Measurements from ENCODE around the gene PBX1. TPM values are rescaled to one million over a fixed set of nuclear protein-coding genes. Genes with fewer than 3 reads are reported as not detected.

Gene PBX1
- total RNA-seq, 6 experiments from 2014 or later = 3.1 to 7.9 (median 6.9) TPM

DNA sequence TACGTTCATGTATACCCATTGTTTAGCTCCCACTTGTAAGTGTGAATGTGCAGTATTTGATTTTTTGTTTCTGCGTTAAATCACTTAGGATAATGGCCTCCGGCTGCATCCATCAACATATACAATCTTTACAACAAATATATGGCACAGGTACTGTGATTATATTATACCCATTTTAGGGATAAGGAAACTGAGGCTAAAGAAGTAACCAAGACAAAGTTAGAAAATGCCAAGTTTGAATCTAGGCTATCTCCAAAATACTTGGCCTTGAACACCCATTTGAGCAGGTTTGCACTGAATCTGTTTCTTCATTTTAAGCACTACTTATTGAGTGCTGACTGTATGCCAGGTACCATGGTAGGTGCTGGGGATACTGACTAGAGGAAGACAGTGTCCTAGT lies 149.6 kb downstream of the PBX1 start:
- 92% methylated on average over 3 of the region's 3 CpGs for WGBS (ENCODE audit: insufficient coverage, low coverage, low lambda C conversion rate, missing lambda C conversion rate)
- peaks cover 0 to 16% (median 3%) of the 10 kb centered on the region in 4 donors for H3K4me1 ChIP-seq
- TF ChIP-seq, protein P1, sequence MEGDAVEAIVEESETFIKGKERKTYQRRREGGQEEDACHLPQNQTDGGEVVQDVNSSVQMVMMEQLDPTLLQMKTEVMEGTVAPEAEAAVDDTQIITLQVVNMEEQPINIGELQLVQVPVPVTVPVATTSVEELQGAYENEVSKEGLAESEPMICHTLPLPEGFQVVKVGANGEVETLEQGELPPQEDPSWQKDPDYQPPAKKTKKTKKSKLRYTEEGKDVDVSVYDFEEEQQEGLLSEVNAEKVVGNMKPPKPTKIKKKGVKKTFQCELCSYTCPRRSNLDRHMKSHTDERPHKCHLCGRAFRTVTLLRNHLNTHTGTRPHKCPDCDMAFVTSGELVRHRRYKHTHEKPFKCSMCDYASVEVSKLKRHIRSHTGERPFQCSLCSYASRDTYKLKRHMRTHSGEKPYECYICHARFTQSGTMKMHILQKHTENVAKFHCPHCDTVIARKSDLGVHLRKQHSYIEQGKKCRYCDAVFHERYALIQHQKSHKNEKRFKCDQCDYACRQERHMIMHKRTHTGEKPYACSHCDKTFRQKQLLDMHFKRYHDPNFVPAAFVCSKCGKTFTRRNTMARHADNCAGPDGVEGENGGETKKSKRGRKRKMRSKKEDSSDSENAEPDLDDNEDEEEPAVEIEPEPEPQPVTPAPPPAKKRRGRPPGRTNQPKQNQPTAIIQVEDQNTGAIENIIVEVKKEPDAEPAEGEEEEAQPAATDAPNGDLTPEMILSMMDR (IDR thresholded peaks at IDR 0.05) = no peak
- H3K4me3 ChIP-seq = no peak overlapping the region
- no peaks in the 10 kb centered on the region for H3K9me3 ChIP-seq
- intact Hi-C loops (cut with DNase I) = no loop called here
- no peak for ATAC-seq
- H3K27me3 ChIP-seq = no peaks in the 10 kb centered on the region
- no peaks in the 10 kb centered on the region for H3K36me3 ChIP-seq
- no peak for DNase-seq
- H3K27ac ChIP-seq = no peak overlapping the region

DNA sequence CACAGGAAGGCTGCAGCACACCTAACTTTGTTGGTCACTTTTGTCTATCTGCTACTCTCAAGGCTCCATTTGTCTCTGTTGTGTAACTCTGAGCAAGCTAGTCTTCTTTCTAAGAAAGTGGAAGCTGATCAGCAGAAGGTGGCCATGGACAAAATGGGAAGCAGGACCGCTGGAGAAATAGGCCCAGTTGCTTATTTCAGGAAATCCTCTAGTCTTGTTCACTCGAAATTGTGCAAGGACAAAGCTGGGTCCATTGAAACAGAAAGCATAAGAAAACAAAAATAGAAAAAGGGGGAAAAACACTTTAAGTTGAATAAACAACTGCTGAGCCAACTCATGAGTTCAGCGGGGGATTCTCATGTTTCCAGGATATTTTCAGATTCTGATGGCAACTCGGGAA lies 150.1 kb downstream of the PBX1 start:
- DNase-seq = no peak
- intact Hi-C loops (cut with DNase I) = no loop called here
- no peak overlapping the region for H3K27ac ChIP-seq
- H3K4me3 ChIP-seq = no peak overlapping the region
- H3K27me3 ChIP-seq = no peaks in the 10 kb centered on the region
- no peaks in the 10 kb centered on the region for H3K9me3 ChIP-seq
- TF ChIP-seq, protein P1 (IDR thresholded peaks at IDR 0.05) = no peak
- TF ChIP-seq POLR2A (IDR thresholded peaks at IDR 0.05) = no peak
- WGBS (ENCODE audit: insufficient coverage, low coverage, low lambda C conversion rate, missing lambda C conversion rate) = 31% methylated on average over 4 of the region's 4 CpGs
- ATAC-seq = peak in 2 of 4 donors; percentile 8 to 9
- H3K4me1 ChIP-seq = peaks cover 0 to 21% (median 5%) of the 10 kb centered on the region in 4 donors
- H3K36me3 ChIP-seq = no peaks in the 10 kb centered on the region

DNA sequence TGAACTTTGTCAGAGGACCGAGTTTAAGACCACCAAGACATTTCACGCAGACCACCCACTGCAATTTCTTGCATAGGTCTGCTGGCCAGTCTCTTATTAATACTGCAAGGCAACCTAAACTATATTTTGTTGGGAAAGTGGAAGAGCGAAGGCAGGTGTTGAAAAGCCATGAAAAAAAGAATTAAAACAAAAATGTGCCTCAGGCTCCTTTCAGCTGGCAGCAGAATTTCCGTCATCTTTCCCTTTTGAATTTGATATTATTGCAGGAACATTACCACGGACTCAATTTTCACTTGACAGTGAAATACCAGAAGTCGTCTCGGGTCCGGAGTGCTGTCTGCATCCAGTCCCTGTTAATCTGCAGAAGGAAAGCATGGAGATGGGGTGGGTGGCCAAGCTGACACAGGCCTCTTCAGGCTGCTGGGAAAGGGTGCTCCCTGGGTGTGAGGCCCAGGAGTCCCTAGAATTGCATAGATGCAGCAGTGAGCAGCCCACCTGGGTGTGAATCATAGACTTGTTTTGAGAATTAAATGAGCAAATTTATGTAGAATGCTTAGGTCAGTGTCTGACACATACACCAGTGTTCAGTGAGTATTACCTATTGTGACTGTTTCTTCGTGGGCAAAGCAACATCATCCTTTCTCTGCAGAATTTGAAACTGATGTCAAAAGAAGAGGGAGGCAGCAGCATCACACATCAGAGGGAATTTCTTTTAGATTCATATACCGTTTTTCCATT lies 150.7 kb downstream of the PBX1 start:
- H3K4me1 ChIP-seq = peaks cover 0 to 24% (median 6%) of the 10 kb centered on the region in 4 donors
- TF ChIP-seq, protein P1 (IDR thresholded peaks at IDR 0.05) = no peak
- no peak for TF ChIP-seq POLR2A (IDR thresholded peaks at IDR 0.05)
- H3K9me3 ChIP-seq = no peaks in the 10 kb centered on the region
- WGBS (ENCODE audit: insufficient coverage, low coverage, low lambda C conversion rate, missing lambda C conversion rate) = 73% methylated on average over 10 of the region's 10 CpGs
- no peaks in the 10 kb centered on the region for H3K27me3 ChIP-seq
- no peak overlapping the region for H3K27ac ChIP-seq
- no peak for ATAC-seq
- intact Hi-C loops (cut with DNase I) = no loop called here
- no peak overlapping the region for H3K4me3 ChIP-seq
- no peak for DNase-seq
- H3K36me3 ChIP-seq = no peaks in the 10 kb centered on the region

DNA sequence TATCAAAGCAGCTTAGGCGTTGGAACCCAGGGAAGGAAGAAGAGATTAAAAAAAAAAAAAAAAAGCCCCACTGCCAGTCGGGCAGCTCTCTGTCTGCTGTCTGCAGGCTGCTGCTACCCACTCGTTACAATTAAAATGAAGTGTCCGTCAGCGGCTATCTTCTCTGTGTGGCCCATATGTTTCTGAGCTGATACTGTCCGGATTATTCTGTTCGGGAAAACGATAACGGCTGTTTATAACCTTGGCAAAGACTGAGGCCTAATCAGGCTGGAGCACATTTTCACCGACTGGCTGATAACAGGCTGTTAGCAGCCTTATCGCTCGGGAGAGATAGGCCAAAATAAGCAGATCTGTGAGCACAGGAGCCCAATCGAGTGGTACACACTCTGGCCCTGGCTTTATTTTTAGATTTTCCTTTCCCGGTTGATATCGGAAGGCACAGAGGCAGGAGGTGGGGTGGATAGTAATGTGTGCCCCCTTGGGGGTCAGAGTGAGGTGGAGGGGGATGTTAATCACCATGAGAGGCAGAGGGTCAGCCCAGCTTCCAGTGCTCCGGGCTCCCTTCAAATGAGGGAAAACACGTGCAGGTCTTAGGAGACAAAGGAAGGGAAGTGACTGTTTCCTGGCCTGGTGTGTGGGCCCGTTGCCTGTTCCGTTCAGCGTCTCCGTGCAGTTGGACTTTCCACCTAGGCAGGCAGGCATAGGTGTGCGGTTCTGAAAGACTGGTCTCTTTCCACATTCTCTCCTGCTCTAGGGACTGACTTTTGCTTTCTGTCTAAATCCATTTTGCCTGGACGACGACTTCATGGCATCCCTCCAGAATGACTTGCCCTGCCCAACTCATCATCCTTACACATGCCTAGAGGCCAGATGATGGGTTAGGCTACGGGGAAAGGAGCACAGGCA lies 153.4 kb downstream of the PBX1 start:
- intact Hi-C loops (cut with DNase I) = no loop called here
- Histone ChIP-seq H3K9me3 (no peaks in the 10 kb centered on the region), H3K36me3 (no peaks in the 10 kb centered on the region), H3K4me1 (peaks cover 0 to 24% (median 6%) of the 10 kb centered on the region in 4 donors), H3K27ac (peak overlapping the region; percentile 11 to 48 (median 28)), H3K4me3 (no peak overlapping the region), H3K27me3 (no peaks in the 10 kb centered on the region)
- ATAC-seq = peak; percentile 80 to 94 (median 86)
- peak; percentile 40 to 59 (median 59) for DNase-seq
- WGBS (ENCODE audit: insufficient coverage, low coverage, low lambda C conversion rate, missing lambda C conversion rate) = 32% methylated on average over 18 of the region's 25 CpGs
- TF ChIP-seq POLR2A (IDR thresholded peaks at IDR 0.05) = no peak
- TF ChIP-seq, protein P1 (IDR thresholded peaks at IDR 0.05) = no peak

Data from right lobe of liver (tissue), 6 donors.